GM23248 (cell line): ENCODE measurements around the gene PTPN23.

ENCODE experiments used
- EZH2 ChIP-seq: fragments of 200-600 bp; sonication (generic); IDR thresholded peaks from 2 replicates; pipeline ENCODE4 v1.6.1; 2018; ENCODE audit warnings: antibody characterized with exemption, mild to moderate bottlenecking; ENCODE audit not compliant: insufficient read depth, poor library complexity, severe bottlenecking
- EZH2phosphoT487 ChIP-seq: fragments of 200-600 bp; sonication (generic); IDR thresholded peaks from 2 replicates; pipeline ENCODE4 v1.6.1; 2018; ENCODE audit warnings: antibody characterized with exemption, moderate library complexity, mild to moderate bottlenecking, low read depth; ENCODE audit not compliant: insufficient read depth

GRCh38 chr3:47394881-47395280 lies 14.1 kb downstream of the PTPN23 start:
- TF ChIP-seq EZH2 (no peak), EZH2phosphoT487 (no peak)
